ENCODE data around the gene DSCAML1.
"Not testable (repeated sequence)": the region's sequence is repeated elsewhere in the genome, so short reads cannot be mapped to it uniquely, and the experiment has no call there.

Gene DSCAML1

GRCh38 chr11:117473481-117474091, 323.4 kb downstream of the DSCAML1 start:
- DNase-seq (ENCODE audit: low read depth in 2 of 2) = no peak

- no peak for DNase-seq (ENCODE audit: low read depth in 2 of 2)
Measured at GRCh38 chr11:117471776-117472175, 325.2 kb downstream of the DSCAML1 start.

- no peak for DNase-seq (ENCODE audit: low read depth in 2 of 2)
Measured at GRCh38 chr11:117470576-117470975, 326.4 kb downstream of the DSCAML1 start.

- no peak for DNase-seq (ENCODE audit: low read depth in 2 of 2)
Measured at GRCh38 chr11:117468888-117469287, 328.1 kb downstream of the DSCAML1 start.

GRCh38 chr11:117467770-117468169, 329.2 kb downstream of the DSCAML1 start:
- DNase-seq (ENCODE audit: low read depth in 2 of 2) = no peak

GRCh38 chr11:117466966-117467365, 330.1 kb downstream of the DSCAML1 start:
- DNase-seq (ENCODE audit: low read depth in 2 of 2) = no peak

GRCh38 chr11:117465236-117465997, 331.6 kb downstream of the DSCAML1 start:
- DNase-seq (ENCODE audit: low read depth in 2 of 2) = no peak

- no peak for DNase-seq (ENCODE audit: low read depth in 2 of 2)
Measured at GRCh38 chr11:117464778-117465177, 332.2 kb downstream of the DSCAML1 start.

- no peak for DNase-seq (ENCODE audit: low read depth in 2 of 2)
Measured at GRCh38 chr11:117462864-117463247, 334.2 kb downstream of the DSCAML1 start.

- DNase-seq (ENCODE audit: low read depth in 2 of 2) = no peak
Measured at GRCh38 chr11:117462183-117462863, 334.7 kb downstream of the DSCAML1 start.

GRCh38 chr11:117461396-117462182, 335.4 kb downstream of the DSCAML1 start:
- DNase-seq (ENCODE audit: low read depth in 2 of 2) = no peak

GRCh38 chr11:117459979-117460300, 337.1 kb downstream of the DSCAML1 start:
- no peak for DNase-seq (ENCODE audit: low read depth in 2 of 2)

GRCh38 chr11:117459123-117459978, 337.7 kb downstream of the DSCAML1 start:
- no peak for DNase-seq (ENCODE audit: low read depth in 2 of 2)

- DNase-seq (ENCODE audit: low read depth in 2 of 2) = no peak
Measured at GRCh38 chr11:117458275-117459122, 338.5 kb downstream of the DSCAML1 start.

GRCh38 chr11:117457835-117458234, 339.2 kb downstream of the DSCAML1 start:
- no peak for DNase-seq (ENCODE audit: low read depth in 2 of 2)

- DNase-seq (ENCODE audit: low read depth in 2 of 2) = no peak
Measured at GRCh38 chr11:117457031-117457785, 339.8 kb downstream of the DSCAML1 start.

- DNase-seq (ENCODE audit: low read depth in 2 of 2) = not testable (repeated sequence)
Measured at GRCh38 chr11:117456721-117457029, 340.3 kb downstream of the DSCAML1 start.

- no peak for DNase-seq (ENCODE audit: low read depth in 2 of 2)
Measured at GRCh38 chr11:117456027-117456720, 340.8 kb downstream of the DSCAML1 start.

GRCh38 chr11:117454564-117454917, 342.5 kb downstream of the DSCAML1 start:
- no peak for DNase-seq (ENCODE audit: low read depth in 2 of 2)
